22Rv1 (cell line): ENCODE measurements around the gene SPRYD3.

Source experiments
- H3K27ac ChIP-seq: fragments of 450-650 bp; 2 replicates; pipeline ENCODE4 v1.5.1; 2017
- ZFX ChIP-seq: fragments of 450-650 bp; IDR thresholded peaks from 2 replicates; pipeline ENCODE4 v1.6.1; 2017; ENCODE audit warnings: antibody characterized with exemption, borderline replicate concordance
- TF ChIP-seq, protein P1 (sequence below): fragments of 450-650 bp; IDR thresholded peaks from 2 replicates; pipeline ENCODE4 v1.5.1; 2017; ENCODE audit warnings: mild to moderate bottlenecking

SPRYD3 gene

DNA sequence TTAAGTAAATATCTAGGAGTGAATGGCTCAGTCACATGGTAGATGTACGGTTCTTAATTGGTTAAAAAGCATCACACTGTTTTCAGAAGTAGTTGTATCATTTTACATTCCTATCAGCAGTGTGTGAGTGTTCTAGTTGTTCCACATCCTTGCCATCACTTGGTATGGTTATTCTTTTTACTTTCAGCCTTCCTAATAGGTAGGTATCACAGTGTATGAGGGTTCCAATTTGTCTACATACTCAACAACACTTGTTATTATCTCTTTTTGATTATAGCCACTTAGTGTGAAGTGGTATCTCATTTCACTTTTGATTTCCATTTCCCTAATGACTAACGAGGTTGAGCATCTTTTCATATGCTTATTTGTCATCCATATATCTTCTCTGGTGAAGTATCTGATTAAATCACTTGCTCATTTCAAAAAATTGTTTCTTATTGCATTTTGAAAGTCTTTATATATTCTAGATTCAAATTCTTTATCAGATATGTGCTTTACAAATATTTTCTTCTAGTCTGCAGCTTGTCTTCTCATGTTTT lies 3.5 kb upstream of the SPRYD3 start:
- TF ChIP-seq, protein P1, sequence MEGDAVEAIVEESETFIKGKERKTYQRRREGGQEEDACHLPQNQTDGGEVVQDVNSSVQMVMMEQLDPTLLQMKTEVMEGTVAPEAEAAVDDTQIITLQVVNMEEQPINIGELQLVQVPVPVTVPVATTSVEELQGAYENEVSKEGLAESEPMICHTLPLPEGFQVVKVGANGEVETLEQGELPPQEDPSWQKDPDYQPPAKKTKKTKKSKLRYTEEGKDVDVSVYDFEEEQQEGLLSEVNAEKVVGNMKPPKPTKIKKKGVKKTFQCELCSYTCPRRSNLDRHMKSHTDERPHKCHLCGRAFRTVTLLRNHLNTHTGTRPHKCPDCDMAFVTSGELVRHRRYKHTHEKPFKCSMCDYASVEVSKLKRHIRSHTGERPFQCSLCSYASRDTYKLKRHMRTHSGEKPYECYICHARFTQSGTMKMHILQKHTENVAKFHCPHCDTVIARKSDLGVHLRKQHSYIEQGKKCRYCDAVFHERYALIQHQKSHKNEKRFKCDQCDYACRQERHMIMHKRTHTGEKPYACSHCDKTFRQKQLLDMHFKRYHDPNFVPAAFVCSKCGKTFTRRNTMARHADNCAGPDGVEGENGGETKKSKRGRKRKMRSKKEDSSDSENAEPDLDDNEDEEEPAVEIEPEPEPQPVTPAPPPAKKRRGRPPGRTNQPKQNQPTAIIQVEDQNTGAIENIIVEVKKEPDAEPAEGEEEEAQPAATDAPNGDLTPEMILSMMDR: no peak
- no peak for TF ChIP-seq ZFX
- no peak overlapping the region for H3K27ac ChIP-seq

DNA sequence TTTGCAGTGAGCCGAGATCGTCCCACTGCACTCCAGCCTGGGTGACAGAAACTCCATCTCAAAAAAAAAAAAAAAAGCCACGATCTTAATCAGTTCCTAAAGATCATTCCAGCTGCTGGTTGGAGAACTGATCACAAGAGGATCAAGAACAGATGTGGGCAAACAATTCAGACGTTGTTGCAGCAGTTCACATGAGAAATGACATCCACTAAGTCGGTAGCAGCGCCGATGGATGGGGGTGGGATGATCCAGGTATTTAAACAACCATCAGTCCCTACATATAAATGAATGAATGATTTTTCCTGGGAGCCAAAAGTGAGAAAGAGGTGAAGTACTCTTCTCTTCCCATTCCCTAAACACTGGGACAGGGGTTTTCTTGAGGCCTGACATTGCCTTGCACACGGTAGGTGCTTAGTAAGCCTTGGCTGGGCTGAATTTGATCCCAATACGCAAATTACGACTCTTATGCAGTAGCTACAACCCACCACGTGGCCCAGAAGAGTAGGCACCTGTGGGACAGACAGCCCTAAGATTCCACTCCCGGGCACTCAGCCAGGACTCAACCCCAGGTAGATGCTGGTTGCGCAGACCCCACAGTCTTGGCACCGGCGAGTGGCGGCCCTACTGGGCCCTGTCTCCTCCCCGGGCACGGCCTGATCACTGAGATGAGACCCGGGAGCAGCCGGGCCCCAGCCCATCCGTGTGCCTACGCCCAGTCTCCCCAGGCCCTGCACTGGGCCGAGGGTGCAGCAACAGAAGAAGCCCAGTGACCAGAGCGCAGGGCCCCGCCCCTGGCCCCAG lies 565 bp downstream of the SPRYD3 start:
- H3K27ac ChIP-seq: peak overlapping the region; percentile 89
- TF ChIP-seq, protein P1: no peak
- TF ChIP-seq ZFX: no peak

DNA sequence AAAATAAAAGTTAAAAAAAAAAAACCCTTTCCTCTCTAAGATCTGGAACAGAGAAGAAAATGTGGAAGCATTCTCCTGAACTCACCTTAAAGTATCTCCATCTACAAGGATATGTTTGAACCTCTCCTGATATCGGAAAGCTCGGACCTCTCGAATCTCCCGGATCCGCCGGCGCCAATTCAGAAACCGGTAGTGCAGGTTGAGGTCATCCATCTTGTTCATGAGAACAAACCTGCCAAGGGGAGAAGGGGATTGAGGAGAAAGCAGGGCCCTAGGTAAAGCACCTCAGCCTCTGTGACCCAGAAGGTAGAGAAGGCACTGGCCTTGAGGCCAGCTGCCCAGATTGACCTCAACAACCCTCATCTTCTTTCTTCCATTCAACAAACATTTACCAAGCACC lies 2.2 kb downstream of the SPRYD3 start:
- H3K27ac ChIP-seq: no peak overlapping the region
- TF ChIP-seq, protein P1: no peak
- TF ChIP-seq ZFX: no peak

DNA sequence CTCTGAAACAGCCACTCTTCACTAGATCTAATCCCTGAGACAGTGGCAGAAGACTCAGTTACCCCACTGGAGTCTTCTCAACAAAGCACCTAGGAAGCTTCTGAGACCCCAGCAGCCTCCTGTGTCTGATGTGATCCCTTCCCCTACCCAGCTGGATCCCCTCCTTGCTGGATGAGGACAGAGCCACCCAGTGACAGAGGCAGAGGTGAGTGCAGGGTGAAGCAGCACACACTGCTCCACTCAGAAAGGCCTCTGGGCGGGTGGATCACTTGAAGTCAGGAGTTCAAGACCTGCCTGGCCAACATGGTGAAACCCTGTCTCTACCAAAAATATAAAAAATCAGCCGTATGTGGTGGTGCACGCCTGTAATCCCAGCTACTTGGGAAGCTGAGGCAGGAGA lies 2.7 kb downstream of the SPRYD3 start:
- TF ChIP-seq, protein P1: no peak
- TF ChIP-seq ZFX: no peak
- H3K27ac ChIP-seq: no peak overlapping the region

DNA sequence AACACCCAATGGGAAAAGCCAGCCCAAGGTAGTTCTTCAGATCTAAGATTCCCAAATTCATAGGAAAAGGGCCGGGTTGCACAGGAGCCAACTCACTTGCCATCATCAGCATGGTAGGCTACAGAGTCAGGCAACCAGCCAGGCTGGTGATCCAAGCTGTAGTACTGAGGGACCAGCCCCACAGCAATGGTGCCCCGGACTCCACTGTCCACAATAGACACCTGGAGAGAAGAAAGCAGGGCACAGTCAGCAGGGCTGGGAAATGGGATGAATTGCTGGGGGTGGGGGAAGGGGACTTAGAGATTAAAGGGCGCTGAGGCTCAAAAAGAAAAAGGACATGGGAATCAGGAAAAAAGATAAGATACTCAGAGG lies 4.2 kb downstream of the SPRYD3 start:
- no peak for TF ChIP-seq ZFX
- TF ChIP-seq, protein P1: no peak
- no peak overlapping the region for H3K27ac ChIP-seq

DNA sequence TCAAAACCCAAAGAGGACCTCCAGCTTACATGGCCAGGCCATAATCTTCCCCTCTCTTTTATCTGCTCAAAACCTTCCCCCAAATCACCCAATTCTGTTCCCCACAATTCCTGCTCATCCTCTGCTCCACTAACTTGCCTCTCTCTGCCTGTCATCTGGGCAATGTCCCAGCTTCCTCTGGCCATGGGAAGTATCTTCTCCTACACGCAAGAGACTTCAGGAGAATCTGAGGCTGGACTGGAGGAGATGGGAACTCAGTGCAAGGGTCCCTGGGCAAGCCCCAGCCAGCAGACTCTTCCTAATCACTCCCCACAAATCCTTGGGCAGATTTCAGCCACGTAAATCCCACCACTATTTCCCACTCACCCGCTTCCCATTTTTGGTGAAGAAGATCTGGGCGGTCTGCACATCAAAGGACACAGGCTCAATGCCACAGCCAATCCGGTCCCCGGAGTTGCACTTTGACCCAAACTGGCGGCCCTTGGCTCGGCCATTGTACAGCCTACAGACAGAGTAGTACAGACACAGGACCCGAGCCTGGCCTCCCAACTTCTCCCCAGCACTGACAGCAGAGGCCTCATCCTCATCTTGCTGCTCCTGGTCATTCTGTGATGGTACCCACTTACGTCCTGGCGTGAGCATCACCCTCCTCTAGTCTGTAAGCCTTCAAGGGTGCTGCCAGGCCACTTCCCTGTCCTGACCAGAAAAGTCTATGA lies 4.7 kb downstream of the SPRYD3 start:
- TF ChIP-seq, protein P1: no peak
- TF ChIP-seq ZFX: no peak
- peak overlapping the region; percentile 26 for H3K27ac ChIP-seq

DNA sequence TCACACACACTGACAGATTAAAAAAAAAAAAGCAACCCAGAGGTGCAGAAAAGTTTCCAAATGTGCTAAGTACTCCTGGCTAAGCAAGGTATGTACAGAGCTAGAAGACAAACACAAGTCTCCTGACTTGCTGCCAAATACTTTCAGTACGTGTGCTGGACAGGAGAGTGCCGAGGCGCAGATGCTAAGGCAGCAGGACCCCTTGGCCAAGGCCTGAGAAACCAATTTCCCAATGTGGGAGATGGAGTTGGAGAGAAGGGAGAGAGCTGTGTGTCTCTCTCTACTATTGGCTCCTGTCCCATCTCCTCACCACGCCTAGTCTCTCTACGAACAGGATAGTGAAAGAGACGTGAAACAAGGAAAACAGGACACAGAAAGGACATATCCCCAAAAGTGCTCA lies 5.3 kb downstream of the SPRYD3 start:
- TF ChIP-seq, protein P1: no peak
- TF ChIP-seq ZFX: no peak
- H3K27ac ChIP-seq: peak overlapping the region; percentile 26
